ENCODE measurements around the gene SPINK5.

The SPINK5 gene

GRCh38 chr5:148094336-148094735 lies 30.6 kb downstream of the SPINK5 start:
- DNase-seq (ENCODE audit: low spot score) = no peak

DNA sequence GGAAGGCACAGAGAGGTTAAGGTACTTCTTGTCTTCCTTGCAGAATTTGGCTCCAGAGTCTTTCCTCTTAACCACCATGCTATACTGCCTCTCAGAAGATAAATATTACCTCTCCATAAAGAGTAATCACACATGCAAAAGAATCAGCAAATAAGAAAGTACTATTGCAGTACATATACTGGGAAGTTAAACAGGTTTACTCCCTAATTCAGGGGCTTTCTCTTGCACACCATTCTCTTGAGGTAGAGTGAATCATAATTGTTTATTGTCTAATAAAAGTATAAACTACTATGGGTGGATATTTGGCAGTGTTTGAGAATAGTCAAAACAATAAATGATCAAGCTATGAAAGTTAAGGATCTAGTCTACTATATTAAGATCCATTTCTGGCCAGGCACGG lies 40.4 kb downstream of the SPINK5 start:
- no peak for DNase-seq (ENCODE audit: low spot score)

GRCh38 chr5:148107608-148108007 lies 43.8 kb downstream of the SPINK5 start:
- DNase-seq (ENCODE audit: low spot score) = no peak

- DNase-seq (ENCODE audit: low spot score) = no peak
These were observed 49.5 kb downstream of the SPINK5 start for GRCh38 chr5:148113243-148113642.

DNA sequence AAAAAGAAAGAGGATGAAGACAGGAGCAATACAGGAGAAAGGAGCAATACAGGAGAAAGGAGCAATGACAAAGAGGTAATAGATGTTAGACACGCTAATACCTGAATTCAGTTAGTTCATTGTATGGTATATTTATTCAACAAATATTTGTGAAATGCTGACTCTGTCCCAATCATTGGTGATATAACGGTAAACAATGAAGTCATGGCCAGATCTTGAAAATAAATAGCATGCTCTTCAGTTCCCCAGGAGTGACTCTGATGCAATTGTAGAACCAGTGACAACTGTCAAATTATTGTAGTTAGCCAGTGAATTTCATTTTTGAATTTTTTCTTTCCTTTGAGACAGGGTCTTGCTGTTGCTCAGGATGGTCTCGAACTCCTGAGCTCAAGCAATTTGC lies 56.5 kb downstream of the SPINK5 start:
- no peak for DNase-seq (ENCODE audit: low spot score)

DNA sequence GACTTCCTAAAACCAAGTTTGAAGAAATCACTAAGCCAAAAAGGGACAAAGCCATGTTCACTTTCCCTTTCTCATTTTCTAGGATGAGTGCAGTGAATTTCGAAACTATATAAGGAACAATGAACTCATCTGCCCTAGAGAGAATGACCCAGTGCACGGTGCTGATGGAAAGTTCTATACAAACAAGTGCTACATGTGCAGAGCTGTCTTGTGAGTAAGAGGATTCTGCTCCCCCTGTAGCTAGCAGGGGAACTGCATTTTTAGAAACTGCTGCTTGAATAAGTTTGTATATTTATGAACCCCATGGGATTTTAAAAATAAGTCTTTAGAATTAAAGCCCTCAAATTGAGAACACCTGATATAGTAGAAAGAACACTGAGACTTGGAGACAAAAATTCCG lies 61.9 kb downstream of the SPINK5 start:
- DNase-seq (ENCODE audit: low spot score) = no peak

- DNase-seq (ENCODE audit: low spot score) = no peak
These were observed 71.6 kb downstream of the SPINK5 start for GRCh38 chr5:148135091-148136048.

DNA sequence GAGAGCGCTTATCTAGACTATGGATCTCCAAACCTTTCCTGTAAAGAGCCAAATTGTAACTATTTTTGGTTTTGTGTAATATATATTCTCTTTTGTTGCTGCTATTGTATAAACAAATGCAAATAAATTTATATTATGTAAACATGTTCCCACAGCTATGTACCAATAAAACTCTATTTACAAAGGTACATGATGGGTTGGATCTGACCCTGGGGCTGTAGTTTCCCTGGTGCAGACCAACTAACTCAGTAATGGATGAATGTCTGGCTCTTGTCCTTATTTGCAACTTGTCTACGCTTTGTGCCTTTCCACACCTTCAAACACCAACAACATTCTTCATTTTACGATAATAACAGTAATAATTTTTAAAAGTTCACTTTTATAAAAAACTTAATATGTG lies 77.1 kb downstream of the SPINK5 start:
- DNase-seq (ENCODE audit: low spot score) = no peak

DNA sequence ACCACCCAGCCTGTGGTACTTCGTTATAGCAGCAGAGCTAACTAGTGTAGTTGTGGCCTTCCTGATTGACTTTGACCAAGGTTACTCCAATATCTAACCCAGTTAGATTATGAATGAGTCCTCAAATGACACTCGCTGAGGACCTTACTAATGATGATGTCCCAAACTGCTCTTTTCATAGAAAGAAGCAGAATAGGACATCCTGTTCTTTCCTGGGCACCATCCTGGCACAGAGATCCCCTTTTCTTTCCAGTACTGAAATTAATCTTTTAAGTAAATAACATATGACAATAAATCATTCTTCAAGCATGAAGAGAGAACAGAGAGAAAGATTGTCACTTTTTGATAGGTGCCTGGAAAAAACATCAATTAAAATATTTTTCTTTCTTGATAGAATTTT lies 77.9 kb downstream of the SPINK5 start:
- DNase-seq (ENCODE audit: low spot score) = no peak

DNA sequence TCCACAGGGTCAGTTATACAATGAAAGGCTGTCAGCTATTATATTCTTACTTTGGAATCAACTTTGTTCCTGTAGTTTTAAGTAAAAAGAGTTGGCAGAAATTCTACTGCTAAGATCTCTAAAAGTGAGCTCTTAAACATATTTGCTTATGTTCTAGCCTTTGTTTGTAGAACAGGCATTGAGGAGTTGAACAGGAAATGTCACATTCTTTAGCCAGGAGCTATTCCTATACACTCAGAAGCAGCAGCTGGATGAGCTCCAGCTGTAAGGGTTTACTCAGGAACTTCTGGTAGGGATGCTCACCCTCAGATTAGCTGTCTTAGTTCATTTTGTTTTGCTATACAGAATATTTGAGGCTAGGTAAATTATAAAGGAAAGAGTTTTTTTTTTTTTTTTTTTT lies 82.1 kb downstream of the SPINK5 start:
- no peak for DNase-seq (ENCODE audit: low spot score)

DNA sequence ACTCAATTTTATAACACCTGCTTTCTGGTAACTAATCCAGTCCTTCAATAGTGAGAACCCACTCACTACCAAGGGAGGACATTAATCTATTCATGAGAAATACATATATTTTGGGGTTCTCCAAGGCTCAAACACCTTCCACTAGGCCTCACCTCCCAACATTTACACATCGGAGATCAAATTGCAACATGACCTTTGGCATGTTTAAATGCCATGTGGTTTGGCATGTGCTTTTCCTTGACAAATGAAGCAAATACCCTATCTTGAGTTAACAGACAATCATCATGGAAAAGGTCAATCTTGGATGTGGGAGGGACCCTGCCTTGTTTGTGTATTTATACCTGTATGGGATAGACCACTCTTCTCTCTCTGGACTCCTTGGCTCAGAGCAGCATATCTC lies 82.7 kb downstream of the SPINK5 start:
- no peak for DNase-seq (ENCODE audit: low spot score)

GRCh38 chr5:148147415-148147814 lies 83.6 kb downstream of the SPINK5 start:
- DNase-seq (ENCODE audit: low spot score) = no peak

DNA sequence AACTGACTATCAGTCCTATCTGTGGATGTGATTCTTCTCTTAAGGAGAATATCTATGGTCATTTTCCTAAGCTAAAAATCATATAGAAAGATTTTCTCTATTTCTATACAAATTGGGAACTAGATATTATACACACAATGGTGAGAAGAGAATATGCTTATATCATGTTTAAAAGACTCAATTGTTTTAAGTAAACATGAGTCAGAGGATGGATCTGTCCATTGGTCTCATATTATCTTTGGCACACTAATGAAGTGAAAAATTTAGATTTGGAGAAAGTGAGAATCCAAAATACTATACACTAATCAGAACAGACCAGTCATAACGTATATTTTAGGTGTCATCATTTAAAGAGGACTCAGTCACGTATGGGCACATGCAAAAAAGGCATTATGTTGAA lies 88.1 kb downstream of the SPINK5 start:
- no peak for DNase-seq (ENCODE audit: low spot score)

GRCh38 chr5:148152781-148153180 lies 89.0 kb downstream of the SPINK5 start:
- no peak for DNase-seq (ENCODE audit: low spot score)

DNA sequence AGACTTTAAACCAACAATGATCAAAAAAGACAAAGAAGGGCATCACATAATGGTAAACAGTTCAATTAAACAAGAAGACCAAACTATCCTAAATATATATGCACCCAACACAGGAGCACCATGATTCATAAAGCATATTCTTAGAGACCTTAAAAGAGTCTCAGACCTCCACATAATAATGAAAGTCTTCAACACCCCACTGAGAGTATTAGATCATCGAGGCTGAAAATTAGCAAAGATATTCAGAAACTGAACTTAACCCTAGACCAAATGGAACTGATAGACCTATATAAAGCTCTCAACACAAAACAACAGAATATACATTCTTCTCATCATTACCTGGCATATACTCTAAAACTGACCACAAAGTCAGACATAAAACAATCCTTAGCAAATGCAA lies 92.8 kb downstream of the SPINK5 start:
- no peak for DNase-seq (ENCODE audit: low spot score)

DNA sequence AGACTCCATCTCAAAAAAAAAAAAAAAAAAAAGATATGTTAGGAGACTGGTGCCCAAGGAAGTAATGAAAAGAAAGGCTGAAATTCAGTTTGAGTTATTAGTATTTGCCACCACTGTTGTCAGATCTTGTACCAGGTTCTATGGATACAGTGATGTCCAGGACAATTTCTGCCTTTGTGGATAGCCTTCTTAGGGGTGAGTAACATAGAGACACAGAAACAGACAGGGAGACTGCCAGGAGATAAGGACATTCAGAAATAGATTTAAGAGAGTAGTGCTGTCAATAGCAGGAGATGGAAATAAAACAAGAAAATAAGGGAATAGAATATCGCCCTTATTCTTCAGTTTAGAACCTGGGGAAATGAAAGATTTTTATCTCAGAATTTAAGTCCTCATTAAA lies 98.3 kb downstream of the SPINK5 start:
- no peak for DNase-seq (ENCODE audit: low spot score)

GRCh38 chr5:148163345-148163744 lies 99.6 kb downstream of the SPINK5 start:
- no peak for DNase-seq (ENCODE audit: low spot score)

GRCh38 chr5:148166550-148167283 lies 102.9 kb downstream of the SPINK5 start:
- no peak for DNase-seq (ENCODE audit: low spot score)

- no peak for DNase-seq (ENCODE audit: low spot score)
These were observed 104.5 kb downstream of the SPINK5 start, which contains the start of gene SPINK14 for GRCh38 chr5:148168246-148168645. SPINK14 (plus strand) TSS chr5:148168546; CDS start chr5:148169733, 1,187 bp downstream.

DNA sequence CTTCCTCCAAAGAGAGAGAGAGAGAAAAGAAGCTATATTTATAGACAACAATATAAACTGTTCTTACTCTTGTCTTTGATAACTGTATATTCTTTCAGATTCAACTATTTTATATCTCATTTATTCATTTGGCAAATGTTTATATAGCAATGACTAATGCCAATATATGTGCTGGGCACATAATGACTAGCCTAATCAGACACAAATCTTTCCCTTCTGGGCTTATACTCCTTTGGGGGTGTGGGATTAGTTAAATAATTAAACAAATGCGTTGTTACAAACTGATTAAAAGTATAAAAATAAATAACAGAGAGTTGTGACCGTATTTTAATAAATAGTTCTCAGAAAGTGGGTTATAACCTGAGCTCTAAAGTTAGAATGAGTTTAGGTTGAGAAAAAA lies 108.6 kb downstream of the SPINK5 start:
- no peak for DNase-seq (ENCODE audit: low spot score)

DNA sequence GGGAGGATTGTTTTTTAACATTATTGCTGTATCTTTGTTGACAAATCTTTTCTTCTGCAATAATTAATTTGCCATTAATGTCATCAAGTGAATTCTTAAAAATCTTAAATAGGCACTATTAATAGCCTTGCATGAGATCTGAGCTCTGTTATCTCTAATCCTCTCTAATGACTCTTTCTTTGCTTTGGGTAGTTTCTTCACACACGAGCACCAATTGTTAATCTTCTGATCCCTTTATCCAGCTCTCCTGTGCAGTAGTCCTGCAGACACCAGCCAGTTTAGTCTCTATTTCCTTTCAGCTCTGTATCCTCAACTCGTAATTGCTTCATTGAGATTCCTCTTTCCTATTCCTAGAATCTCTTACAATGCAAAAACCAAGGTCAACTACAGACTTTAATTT lies 112.7 kb downstream of the SPINK5 start:
- no peak for DNase-seq (ENCODE audit: low spot score)

GRCh38 chr5:148177207-148177606 lies 113.4 kb downstream of the SPINK5 start:
- DNase-seq (ENCODE audit: low spot score) = no peak

DNA sequence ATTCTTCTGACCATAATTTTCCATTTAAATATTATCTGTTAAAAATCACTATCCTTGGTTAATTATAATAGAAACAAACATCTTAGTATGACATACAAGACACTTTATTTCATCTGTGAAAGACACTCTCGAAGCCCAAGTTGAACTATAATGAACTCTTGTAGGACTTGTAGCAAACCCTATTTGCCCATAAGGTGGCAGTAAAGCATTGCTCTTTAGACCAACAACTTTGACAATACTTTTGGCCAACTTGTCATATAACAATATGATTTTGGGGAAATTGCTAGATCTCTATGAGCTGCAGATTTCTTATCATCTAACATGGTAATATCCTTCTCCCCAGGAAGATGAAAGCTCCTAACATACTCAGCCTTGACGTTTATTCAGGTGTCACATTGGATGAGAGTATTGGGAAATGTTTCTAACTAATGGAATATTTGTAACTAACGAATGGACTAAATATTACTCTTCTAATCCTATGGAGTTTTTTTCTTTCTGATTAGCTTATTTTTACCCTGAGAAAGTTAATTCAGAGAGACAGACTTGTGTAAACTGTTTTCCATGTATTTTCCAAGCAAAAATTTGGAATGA lies 115.5 kb downstream of the SPINK5 start:
- DNase-seq (ENCODE audit: low spot score) = peak; percentile 44
